Measurements from ENCODE around the gene MAD2L1BP. TPM values are rescaled to one million over a fixed set of nuclear protein-coding genes. Genes with fewer than 3 reads are reported as not detected.

MAD2L1BP gene
- total RNA-seq, 2 experiments from 2014 or later = 30.8 to 43.3 TPM

DNA sequence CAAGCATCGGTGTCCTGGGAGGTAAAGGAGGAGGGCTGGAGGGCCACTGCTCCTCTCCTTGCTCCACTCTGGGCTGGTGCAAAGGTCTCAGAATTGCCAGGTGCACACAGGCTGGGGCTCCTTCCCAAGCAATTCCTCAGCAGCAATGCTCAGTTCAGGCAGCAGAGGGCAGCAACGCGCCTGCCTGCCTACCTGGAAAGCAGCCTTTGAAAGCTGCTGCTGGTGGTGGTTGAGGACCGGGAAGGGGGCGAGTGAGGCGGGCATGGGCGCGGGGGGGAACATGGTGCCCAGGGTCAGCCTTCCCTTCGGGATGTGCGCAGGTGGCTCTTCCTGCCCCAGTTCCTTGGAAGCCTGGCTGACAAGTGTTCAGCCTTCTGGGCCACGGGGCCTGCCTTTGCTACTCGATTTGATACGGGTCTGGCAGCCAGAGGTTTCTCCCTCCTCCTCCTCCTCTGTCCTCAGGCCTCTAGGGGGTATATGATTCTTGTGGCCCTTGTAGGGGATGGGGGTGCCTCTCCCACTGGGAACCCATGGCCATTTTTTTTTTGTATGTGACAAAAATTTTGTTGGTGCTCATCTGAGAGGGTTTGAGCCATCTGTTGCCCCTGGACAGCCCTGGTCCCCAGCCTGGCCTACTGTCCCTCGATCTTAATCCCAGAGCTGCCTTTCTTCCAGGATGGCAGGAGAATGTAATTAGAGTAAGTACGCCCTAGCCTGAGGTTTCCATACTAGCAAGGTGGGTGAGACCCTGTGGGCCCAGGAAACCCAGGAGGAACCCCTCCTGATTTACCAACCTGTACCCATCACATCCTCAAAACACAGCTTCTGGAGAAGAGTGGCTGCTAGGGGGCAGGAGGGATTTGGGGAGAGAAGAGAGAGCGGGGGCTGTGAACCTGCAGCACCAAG lies 31.9 kb downstream of the MAD2L1BP start:
- TF ChIP-seq, protein P1, sequence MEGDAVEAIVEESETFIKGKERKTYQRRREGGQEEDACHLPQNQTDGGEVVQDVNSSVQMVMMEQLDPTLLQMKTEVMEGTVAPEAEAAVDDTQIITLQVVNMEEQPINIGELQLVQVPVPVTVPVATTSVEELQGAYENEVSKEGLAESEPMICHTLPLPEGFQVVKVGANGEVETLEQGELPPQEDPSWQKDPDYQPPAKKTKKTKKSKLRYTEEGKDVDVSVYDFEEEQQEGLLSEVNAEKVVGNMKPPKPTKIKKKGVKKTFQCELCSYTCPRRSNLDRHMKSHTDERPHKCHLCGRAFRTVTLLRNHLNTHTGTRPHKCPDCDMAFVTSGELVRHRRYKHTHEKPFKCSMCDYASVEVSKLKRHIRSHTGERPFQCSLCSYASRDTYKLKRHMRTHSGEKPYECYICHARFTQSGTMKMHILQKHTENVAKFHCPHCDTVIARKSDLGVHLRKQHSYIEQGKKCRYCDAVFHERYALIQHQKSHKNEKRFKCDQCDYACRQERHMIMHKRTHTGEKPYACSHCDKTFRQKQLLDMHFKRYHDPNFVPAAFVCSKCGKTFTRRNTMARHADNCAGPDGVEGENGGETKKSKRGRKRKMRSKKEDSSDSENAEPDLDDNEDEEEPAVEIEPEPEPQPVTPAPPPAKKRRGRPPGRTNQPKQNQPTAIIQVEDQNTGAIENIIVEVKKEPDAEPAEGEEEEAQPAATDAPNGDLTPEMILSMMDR (conservative IDR thresholded peaks at IDR 0.05; ENCODE audit: low read length) = peak; percentile 90
- no peak for TF ChIP-seq EZH2phosphoT487 (IDR thresholded peaks at IDR 0.05; ENCODE audit: borderline replicate concordance, low read depth, low read length)
- no TSS peak for BruUV-seq (replicated peaks)
- H3K4me3 ChIP-seq (ENCODE audit: low read depth, low read length, poor library complexity, severe bottlenecking) = no peak overlapping the region

DNA sequence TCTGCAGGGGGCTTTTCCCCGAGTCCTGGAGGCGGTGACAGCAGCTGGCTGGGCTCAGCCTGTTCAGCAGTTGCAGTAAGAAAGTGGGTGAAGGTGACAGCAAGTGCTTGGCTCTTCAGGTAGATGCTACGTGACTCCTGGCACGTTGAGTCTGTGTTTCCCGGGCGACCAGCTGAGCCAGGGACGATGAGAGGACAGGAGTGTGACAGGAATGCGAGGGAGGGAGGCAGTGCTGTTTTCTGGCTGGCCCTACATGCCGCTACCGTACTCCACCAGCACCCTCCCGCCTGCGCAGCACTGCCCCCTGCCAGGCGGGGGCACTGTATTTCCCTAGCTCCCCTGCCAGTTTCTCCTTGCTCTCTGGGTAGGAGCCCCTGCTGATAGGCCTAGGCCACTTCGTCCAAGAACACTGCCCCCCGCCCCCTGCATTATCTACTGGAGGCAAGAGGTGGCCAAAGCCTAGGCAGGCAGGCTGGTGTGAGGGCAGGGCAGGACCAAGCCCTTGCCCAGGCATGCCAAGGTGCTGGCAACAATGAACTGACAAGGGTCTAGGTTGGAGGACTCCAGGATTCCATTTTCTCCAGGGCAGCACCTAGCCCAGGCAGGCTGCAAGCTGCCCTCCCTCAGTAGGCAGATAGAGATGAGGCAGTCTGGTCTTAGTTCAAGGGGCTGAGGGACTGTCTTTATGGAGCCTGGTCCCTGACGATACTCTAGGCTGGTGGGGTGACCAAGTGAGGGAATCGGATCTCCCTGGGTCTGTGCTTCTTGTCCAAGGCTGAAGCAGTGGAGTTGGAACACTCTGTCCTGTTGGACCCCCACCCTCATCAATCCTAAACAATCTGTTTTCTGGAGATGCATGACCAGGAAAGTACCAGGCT lies 32.8 kb downstream of the MAD2L1BP start:
- peak; percentile 75 for DNase-seq (ENCODE audit: low spot score)
- TF ChIP-seq, protein P1 (conservative IDR thresholded peaks at IDR 0.05; ENCODE audit: low read length) = peak; percentile 83
- TF ChIP-seq EZH2phosphoT487 (IDR thresholded peaks at IDR 0.05; ENCODE audit: borderline replicate concordance, low read depth, low read length) = no peak
- no peaks in the 10 kb centered on the region for H3K9me3 ChIP-seq (ENCODE audit: low read length)
- no peaks in the 10 kb centered on the region for H3K79me2 ChIP-seq (ENCODE audit: insufficient read depth, low read depth, low read length)
- no peak overlapping the region; the same call in 1 of the 2 replicates for H3K4me2 ChIP-seq (ENCODE audit: low read length)
- no TSS peak for BruUV-seq (replicated peaks)
- H3K27ac ChIP-seq (ENCODE audit: low read depth, low read length, poor library complexity, severe bottlenecking) = no peak overlapping the region
- no peaks in the 10 kb centered on the region for H4K20me1 ChIP-seq (ENCODE audit: insufficient read depth, low read length)
- ChIA-PET POLR2A (interaction anchor here (0.5 to 1.2 kb wide), 4 partner anchors 19 to 477 kb away, joined by 3 to 4 read pairs (median 3); partner anchors contain the start of gene MRPS18A), CTCF (ENCODE audit: unreplicated experiment) (interaction anchor here (0.6 to 1.7 kb wide), 4 partner anchors 19 to 410 kb away, joined by 3 to 7 read pairs (median 4); partner anchors contain the start of gene MRPS18A)
- H3K9me2 ChIP-seq (ENCODE audit: insufficient read depth, low read length) = no peaks in the 10 kb centered on the region
- H3K4me3 ChIP-seq (ENCODE audit: low read depth, low read length, poor library complexity, severe bottlenecking) = no peak overlapping the region
- H3K36me3 ChIP-seq (ENCODE audit: insufficient read depth, low read length) = peaks cover 30% of the 10 kb centered on the region
- no peak overlapping the region for H2AFZ ChIP-seq (ENCODE audit: low read length)
- H3K4me1 ChIP-seq (ENCODE audit: insufficient read depth, low read length, poor library complexity, severe bottlenecking) = peaks cover 10% of the 10 kb centered on the region
- intact Hi-C loops (cut with micrococcal nuclease; ENCODE audit: unreplicated experiment) = loop anchor here (1.0 to 5.0 kb wide), 3 partner anchors 38 to 334 kb away; no protein-coding TSS in a partner anchor

More for the DNA sequence above, 31.9 kb downstream of the MAD2L1BP start:
- no peaks in the 10 kb centered on the region for H4K20me1 ChIP-seq (ENCODE audit: insufficient read depth, low read length)
- H3K4me2 ChIP-seq (ENCODE audit: low read length) = peak overlapping the region; percentile 39; the same call in 1 of the 2 replicates
- no peaks in the 10 kb centered on the region for H3K9me2 ChIP-seq (ENCODE audit: insufficient read depth, low read length)
- no peak overlapping the region for H2AFZ ChIP-seq (ENCODE audit: low read length)
- H3K4me1 ChIP-seq (ENCODE audit: insufficient read depth, low read length, poor library complexity, severe bottlenecking) = peaks cover 10% of the 10 kb centered on the region
- intact Hi-C loops (cut with micrococcal nuclease; ENCODE audit: unreplicated experiment) = loop anchor here (1.0 to 5.0 kb wide), 10 partner anchors 39 to 412 kb away; no protein-coding TSS in a partner anchor
- POLR2A ChIA-PET = interaction anchor here (0.6 to 1.2 kb wide), 2 partner anchors 20 to 55 kb away, joined by 3 read pairs; partner anchors contain the start of gene MRPS18A
- peak; percentile 78 for DNase-seq (ENCODE audit: low spot score)
- H3K36me3 ChIP-seq (ENCODE audit: insufficient read depth, low read length) = peaks cover 26% of the 10 kb centered on the region
- H3K27ac ChIP-seq (ENCODE audit: low read depth, low read length, poor library complexity, severe bottlenecking) = no peak overlapping the region
- CTCF ChIA-PET (ENCODE audit: unreplicated experiment) = interaction anchor here (0.6 to 1.7 kb wide), 6 partner anchors 20 to 411 kb away, joined by 3 to 7 read pairs (median 3); partner anchors contain the start of gene MRPS18A
- H3K79me2 ChIP-seq (ENCODE audit: insufficient read depth, low read depth, low read length) = no peaks in the 10 kb centered on the region
- no peaks in the 10 kb centered on the region for H3K9me3 ChIP-seq (ENCODE audit: low read length)

Measured in OCI-LY7 (cell line).